HEK293 (cell line): Measurements from ENCODE around the gene ZNF766.

Source experiments
- PBX3 ChIP-seq: sonication (generic); formaldehyde crosslinking; IDR thresholded peaks from 2 replicates; pipeline ENCODE4 v1.8.1; 2022; ENCODE audit warnings: mild to moderate bottlenecking, moderate library complexity, missing genetic modification reagents
- SCRT1 ChIP-seq: fragments of 450-650 bp; formaldehyde crosslinking; IDR thresholded peaks from 2 replicates; pipeline ENCODE4 v1.5.1; 2016; ENCODE audit warnings: missing biosample characterization, missing genetic modification characterization, borderline replicate concordance
- ZBTB26 ChIP-seq: fragments of 450-650 bp; formaldehyde crosslinking; optimal IDR thresholded peaks from 2 replicates; pipeline ENCODE3; 2016; ENCODE audit warnings: missing biosample characterization, mild to moderate bottlenecking, missing genetic modification characterization
- ZNF26 ChIP-seq: fragments of 450-650 bp; formaldehyde crosslinking; IDR thresholded peaks from 2 replicates; pipeline ENCODE4 v1.5.1; 2016; ENCODE audit warnings: missing biosample characterization, missing genetic modification characterization
- ZNF292 ChIP-seq: fragments of 450-650 bp; formaldehyde crosslinking; IDR thresholded peaks from 2 replicates; pipeline ENCODE4 v1.5.1; 2016; ENCODE audit warnings: low read depth, missing biosample characterization, missing genetic modification characterization, borderline replicate concordance
- ZNF416 ChIP-seq: fragments of 450-650 bp; formaldehyde crosslinking; IDR thresholded peaks from 2 replicates; pipeline ENCODE4 v1.5.1; 2016; ENCODE audit warnings: missing biosample characterization, missing genetic modification characterization
- ZNF626 ChIP-seq: fragments of 450-650 bp; sonication (Bioruptor Pico); formaldehyde crosslinking; IDR thresholded peaks from 2 replicates; pipeline ENCODE4 v1.5.1; 2018; ENCODE audit warnings: missing biosample characterization, missing genetic modification characterization, inconsistent platforms
- ZSCAN18 ChIP-seq: fragments of 450-650 bp; formaldehyde crosslinking; IDR thresholded peaks from 2 replicates; pipeline ENCODE4 v1.5.1; 2016; ENCODE audit warnings: missing biosample characterization, missing genetic modification characterization
- TF ChIP-seq, protein P1 (sequence below): fragments of 450-650 bp; formaldehyde crosslinking; IDR thresholded peaks from 2 replicates; pipeline ENCODE4 v1.5.1; 2016; ENCODE audit warnings: missing biosample characterization, missing genetic modification characterization
- TF ChIP-seq, protein P2 (sequence below): fragments of 450-650 bp; formaldehyde crosslinking; IDR thresholded peaks from 2 replicates; pipeline ENCODE4 v1.5.1; 2016; ENCODE audit warnings: missing biosample characterization, missing genetic modification characterization

GRCh38 chr19:52286256-52286655 is 16.9 kb downstream of the ZNF766 start:
- TF ChIP-seq, protein P1, sequence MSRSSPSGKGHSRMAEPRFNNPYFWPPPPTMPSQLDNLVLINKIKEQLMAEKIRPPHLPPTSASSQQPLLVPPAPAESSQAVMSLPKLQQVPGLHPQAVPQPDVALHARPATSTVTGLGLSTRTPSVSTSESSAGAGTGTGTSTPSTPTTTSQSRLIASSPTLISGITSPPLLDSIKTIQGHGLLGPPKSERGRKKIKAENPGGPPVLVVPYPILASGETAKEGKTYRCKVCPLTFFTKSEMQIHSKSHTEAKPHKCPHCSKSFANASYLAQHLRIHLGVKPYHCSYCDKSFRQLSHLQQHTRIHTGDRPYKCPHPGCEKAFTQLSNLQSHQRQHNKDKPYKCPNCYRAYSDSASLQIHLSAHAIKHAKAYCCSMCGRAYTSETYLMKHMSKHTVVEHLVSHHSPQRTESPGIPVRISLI (tag by site-specific recombination), result no peak
- TF ChIP-seq, protein P2, sequence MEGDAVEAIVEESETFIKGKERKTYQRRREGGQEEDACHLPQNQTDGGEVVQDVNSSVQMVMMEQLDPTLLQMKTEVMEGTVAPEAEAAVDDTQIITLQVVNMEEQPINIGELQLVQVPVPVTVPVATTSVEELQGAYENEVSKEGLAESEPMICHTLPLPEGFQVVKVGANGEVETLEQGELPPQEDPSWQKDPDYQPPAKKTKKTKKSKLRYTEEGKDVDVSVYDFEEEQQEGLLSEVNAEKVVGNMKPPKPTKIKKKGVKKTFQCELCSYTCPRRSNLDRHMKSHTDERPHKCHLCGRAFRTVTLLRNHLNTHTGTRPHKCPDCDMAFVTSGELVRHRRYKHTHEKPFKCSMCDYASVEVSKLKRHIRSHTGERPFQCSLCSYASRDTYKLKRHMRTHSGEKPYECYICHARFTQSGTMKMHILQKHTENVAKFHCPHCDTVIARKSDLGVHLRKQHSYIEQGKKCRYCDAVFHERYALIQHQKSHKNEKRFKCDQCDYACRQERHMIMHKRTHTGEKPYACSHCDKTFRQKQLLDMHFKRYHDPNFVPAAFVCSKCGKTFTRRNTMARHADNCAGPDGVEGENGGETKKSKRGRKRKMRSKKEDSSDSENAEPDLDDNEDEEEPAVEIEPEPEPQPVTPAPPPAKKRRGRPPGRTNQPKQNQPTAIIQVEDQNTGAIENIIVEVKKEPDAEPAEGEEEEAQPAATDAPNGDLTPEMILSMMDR (tag by site-specific recombination), result no peak
- no peak for TF ChIP-seq ZNF292 (tag by site-specific recombination)
- TF ChIP-seq ZNF416, result no peak
- TF ChIP-seq ZNF26 (tag by site-specific recombination), result no peak
- no peak for TF ChIP-seq ZBTB26 (tag by site-specific recombination)
- TF ChIP-seq ZSCAN18, result no peak
- no peak for TF ChIP-seq ZNF626 (tag by site-specific recombination)
- TF ChIP-seq SCRT1 (tag by site-specific recombination), result no peak
- no peak for TF ChIP-seq PBX3 (CRISPR knock-in tag)
